GM12872 (cell line): ENCODE results near the gene ZNF692.

Experiments
- TF ChIP-seq, protein P1 (sequence below): IDR thresholded peaks from 3 replicates; pipeline ENCODE4 v1.5.1; 2011; ENCODE audit warnings: low read depth, mild to moderate bottlenecking, low read length, moderate library complexity; ENCODE audit not compliant: insufficient read depth

Gene ZNF692

DNA sequence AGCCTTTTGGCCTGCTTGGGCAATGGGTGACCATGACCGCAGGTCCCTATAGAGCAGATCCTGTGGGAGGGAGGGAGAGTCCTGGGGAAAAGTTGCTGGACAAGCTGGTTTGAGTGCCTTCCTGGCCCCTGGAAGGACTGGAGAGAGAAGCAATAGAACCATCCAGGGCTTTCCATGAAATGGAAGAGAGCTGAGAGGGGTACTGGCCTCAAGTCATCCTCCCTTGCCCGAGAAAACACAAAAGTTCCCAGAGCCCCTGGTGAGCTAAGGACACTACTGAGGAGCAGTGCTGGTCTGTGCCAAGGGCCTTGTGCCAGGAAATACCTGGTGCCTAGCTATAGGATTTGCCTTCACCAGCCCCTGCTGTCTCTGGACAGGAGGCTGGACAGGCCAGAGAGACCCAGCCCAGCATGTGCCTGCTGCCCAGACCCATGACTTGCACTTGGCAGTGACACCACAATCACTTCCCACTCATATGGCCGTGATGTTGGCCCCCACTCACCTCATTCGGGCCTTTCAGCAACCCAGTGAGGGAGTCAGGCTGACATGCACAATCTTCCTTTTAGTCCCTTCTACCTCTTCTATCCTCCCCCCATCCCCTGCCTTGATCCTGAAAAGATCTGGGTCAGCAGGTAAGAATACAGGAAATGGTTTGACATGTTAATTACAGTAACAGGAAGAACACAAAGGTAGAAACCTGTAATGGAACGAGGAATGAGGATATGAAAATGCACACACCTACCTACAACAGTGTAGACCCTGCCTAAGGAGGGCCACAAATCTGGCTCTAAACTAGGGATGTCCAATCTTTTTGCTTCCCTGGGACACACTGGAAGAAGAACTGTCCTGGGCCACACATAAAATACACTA is 40.1 kb downstream of the ZNF692 start:
- TF ChIP-seq, protein P1, sequence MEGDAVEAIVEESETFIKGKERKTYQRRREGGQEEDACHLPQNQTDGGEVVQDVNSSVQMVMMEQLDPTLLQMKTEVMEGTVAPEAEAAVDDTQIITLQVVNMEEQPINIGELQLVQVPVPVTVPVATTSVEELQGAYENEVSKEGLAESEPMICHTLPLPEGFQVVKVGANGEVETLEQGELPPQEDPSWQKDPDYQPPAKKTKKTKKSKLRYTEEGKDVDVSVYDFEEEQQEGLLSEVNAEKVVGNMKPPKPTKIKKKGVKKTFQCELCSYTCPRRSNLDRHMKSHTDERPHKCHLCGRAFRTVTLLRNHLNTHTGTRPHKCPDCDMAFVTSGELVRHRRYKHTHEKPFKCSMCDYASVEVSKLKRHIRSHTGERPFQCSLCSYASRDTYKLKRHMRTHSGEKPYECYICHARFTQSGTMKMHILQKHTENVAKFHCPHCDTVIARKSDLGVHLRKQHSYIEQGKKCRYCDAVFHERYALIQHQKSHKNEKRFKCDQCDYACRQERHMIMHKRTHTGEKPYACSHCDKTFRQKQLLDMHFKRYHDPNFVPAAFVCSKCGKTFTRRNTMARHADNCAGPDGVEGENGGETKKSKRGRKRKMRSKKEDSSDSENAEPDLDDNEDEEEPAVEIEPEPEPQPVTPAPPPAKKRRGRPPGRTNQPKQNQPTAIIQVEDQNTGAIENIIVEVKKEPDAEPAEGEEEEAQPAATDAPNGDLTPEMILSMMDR, result no peak

DNA sequence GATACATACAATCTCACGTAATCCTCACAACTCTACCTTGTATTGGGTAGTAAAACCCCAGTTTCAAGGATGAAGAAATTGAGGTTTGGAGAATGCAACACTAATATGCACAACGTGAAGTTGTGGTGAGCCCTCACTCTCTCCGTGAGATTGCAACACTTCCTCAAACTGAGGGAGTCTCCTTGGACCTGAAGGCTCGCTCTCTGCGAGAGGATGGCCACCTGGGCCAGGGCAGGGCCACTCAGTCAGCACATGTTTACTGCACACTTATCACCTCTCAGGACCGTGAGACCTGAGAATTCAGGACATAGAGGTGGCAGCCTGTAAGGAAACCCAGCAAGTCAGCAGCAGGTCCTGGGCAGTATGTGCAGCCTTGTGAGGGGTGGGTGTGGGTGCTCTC is 41.8 kb downstream of the ZNF692 start:
- TF ChIP-seq, protein P1, result no peak

DNA sequence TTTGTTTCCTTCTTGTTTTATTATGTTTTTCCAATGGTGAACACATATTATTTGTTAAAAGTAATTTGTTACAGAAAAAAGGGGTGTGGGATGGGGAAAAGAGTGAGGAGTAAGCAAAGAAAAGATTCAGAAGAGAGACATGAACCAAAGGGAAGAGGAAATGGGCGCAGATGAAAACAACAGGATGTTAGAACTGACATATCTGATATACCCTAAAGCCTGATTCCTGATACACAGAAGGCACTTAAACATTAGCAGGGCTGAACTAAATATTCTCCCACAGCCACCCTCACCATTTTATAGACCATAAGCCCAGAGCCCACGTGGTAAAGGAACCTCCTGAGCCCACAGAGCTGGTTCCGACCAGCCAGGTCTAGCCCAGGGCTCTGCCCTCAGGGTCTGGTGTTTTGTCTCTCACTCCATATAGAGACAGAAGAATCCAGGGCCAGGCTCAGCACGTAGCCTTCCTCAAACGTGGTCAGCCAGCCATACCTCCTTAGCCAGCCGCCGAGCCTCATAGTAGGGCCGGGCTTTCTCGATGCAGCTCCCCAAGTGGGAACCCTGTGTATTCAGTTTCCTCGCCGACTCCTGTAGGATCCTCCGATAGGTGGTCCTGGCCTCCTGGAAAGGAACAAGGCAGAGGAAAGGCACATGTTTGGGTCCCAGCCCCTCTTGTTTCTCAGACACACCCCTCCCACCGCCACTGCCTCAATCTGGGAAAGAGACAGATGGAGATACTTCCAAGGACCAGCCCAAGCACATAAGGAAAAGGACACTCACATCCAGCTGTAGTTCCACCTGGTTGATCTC is 42.6 kb downstream of the ZNF692 start:
- TF ChIP-seq, protein P1, result no peak

DNA sequence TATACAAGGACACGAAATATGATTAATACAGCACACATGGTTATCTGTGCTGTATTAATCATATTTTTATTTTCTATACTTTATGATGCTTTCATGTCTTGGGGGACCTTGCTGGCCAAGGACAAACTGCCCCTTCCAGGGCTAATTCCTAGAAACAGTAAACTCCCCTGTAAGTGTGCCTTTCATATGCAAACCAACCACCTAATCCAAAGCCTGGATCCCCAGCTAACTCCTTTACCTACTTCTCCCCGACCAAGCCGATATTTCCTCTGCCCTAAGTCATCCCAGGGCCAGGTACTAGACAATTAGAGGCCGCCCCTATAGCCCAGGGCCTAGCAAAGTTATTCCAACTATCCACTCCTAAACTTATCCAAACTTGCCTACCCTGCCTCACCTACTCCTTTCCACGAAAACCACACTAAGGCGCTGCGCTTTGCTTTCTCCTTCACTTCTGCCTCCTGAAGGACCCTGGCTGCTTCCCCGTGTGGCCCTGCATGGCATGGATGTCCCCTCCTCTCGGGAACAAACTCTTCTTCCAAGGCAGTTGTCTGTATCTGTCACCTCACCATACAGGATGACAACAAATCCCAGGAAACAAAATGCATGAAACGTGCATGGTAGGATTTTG is 43.4 kb downstream of the ZNF692 start:
- TF ChIP-seq, protein P1, result no peak

DNA sequence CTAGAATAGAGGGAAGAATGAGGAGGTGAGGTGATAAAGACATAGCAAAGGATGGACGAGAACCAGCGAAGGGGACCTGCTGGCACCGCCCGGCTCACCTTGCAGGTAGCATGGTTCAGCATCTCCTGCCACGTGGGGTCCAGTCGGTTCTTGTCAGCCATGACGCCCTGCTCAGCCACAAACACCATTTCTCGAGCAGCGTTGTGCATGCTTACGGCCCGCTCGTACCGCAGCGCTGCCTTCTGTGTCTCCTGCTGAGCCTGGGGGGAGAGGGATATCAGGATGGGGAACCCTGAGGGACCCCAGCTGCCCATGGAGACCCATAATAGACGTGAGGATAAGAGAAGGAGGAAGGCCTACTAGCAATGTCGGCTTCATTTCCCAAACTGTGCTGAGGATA is 44.5 kb downstream of the ZNF692 start:
- TF ChIP-seq, protein P1, result no peak

DNA sequence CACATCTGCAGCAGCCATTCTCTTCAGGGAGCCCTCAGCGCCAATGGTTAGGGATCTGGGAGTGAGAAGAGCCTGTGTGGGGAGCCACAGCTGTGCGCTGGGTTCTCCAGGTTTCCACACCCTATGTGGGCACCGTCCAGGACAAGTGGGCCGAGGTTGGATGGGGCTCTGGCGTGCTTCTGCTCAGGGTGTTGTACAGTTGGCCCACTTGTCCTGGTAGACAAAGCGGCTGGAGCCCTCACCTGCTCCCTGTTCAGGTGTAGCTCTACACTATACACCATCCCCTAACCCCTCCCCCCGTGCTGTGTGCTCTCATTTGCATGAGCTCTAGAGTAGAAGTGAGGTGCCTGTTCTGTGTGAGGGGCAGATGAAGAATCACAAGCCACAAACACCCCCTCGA is 45.3 kb downstream of the ZNF692 start:
- TF ChIP-seq, protein P1, result no peak
